HCT116 (cell line): ENCODE results near the gene INSL3. TPM values are rescaled to one million over a fixed set of nuclear protein-coding genes. Genes with fewer than 3 reads are reported as not detected.

Source experiments
- ATAC-seq: fragments of 200-7000 bp; cut with Tn5 transposase; 2 replicates; pipeline ENCODE4 v1.9.1; 2020; ENCODE audit warnings: mild to moderate bottlenecking, moderate library complexity
- BruUV-seq: library from RNA; stranded (reverse); fragments of 400-500 nt; replicated peaks from 2 replicates; lab custom pipeline; 2021; lab: Mats Ljungman, UMichigan
- CTCF ChIA-PET: fragments of 300-600 bp; sonication (Branson Sonifier 250); formaldehyde crosslinking; loops from one replicate; lab custom pipeline; 2021; ENCODE audit warnings: antibody characterized with exemption; lab: Charles Lee
- POLR2A ChIA-PET: fragments of 300-600, 350-600 bp; sonication (Branson Sonifier 250); formaldehyde crosslinking; loops from one replicate; lab custom pipeline; 2021; ENCODE audit warnings: antibody characterized with exemption; lab: Charles Lee
- RAD21 ChIA-PET, 2 experiments: fragments of 300-600 bp; sonication (Branson Sonifier 250); formaldehyde crosslinking; loops; one replicate each; lab custom pipeline; 2023; ENCODE audit warnings: low total read pairs in 2 of 2; ENCODE audit not compliant: uncharacterized antibody in 2 of 2, unreplicated experiment in 2 of 2, low non-redundant PET in 1 of 2; lab: Charles Lee
- DNase-seq: peaks from one replicate; pipeline ENCODE4 v3.0.0-alpha.2; 2010; ENCODE audit warnings: low read depth, low spot score
- H2AFZ ChIP-seq: fragments of 200-600 bp; shearing (Covaris generic), sonication (generic); 2 replicates; pipeline ENCODE4 v1.6.1; 2017; ENCODE audit warnings: low read depth, mixed run types, mixed read lengths, antibody characterized with exemption, low read length; ENCODE audit not compliant: poor library complexity, severe bottlenecking
- H3K27ac ChIP-seq: 2 replicates; pipeline ENCODE4 v1.5.1; 2012; ENCODE audit warnings: low read depth, low read length
- H3K27me3 ChIP-seq: fragments of 200-600 bp; sonication (generic); 2 replicates; pipeline ENCODE4 v1.6.1; 2016; ENCODE audit warnings: mixed run types, low read length, mixed read lengths; ENCODE audit not compliant: insufficient read depth
- H3K36me3 ChIP-seq, 2 experiments: fragments of 200-500 bp in 1 of 2; fragments of 200-600 bp in 1 of 2; sonication (Bioruptor generic) in 1 of 2; sonication (generic) in 1 of 2; 2 replicates each; pipeline versions ENCODE4 v1.5.1 to v1.6.1; 2014 to 2016; ENCODE audit warnings: low read length in 2 of 2, inconsistent platforms in 1 of 2, mixed read lengths in 1 of 2, mixed run types in 1 of 2; ENCODE audit not compliant: insufficient read depth in 2 of 2, control insufficient read depth in 1 of 2
- H3K4me1 ChIP-seq, 2 experiments: fragments of 200-600 bp in 1 of 2; sonication (generic) in 1 of 2; 2 replicates each; pipeline versions ENCODE4 v1.5.1 to v1.6.1; 2012 to 2017; ENCODE audit warnings: low read length in 2 of 2, inconsistent platforms in 1 of 2, mild to moderate bottlenecking in 1 of 2, mixed read lengths in 1 of 2, mixed run types in 1 of 2, moderate library complexity in 1 of 2; ENCODE audit not compliant: insufficient read depth in 2 of 2, control insufficient read depth in 1 of 2
- H3K4me2 ChIP-seq: fragments of 200-600 bp; sonication (generic); 2 replicates; pipeline ENCODE4 v1.6.1; 2017; ENCODE audit warnings: mixed run types, low read length, mixed read lengths
- H3K4me3 ChIP-seq, 2 experiments: fragments of 200-600 bp in 1 of 2; sonication (generic) in 1 of 2; replicated peaks in 1 of 2; 2 replicates each; pipeline ENCODE4 v1.5.1; 2011 to 2016; ENCODE audit warnings: low read length in 2 of 2, control low read depth in 1 of 2, low read depth in 1 of 2, mild to moderate bottlenecking in 1 of 2, mixed read lengths in 1 of 2, mixed run types in 1 of 2
- H3K79me2 ChIP-seq: fragments of 200-600 bp; sonication (generic); 2 replicates; pipeline ENCODE4 v1.6.1; 2017; ENCODE audit warnings: mild to moderate bottlenecking, mixed run types, low read length, moderate library complexity, mixed read lengths; ENCODE audit not compliant: insufficient read depth
- H3K9ac ChIP-seq: fragments of 200-600 bp; sonication (generic); 2 replicates; pipeline ENCODE4 v1.6.1; 2016; ENCODE audit warnings: low read length, mixed read lengths
- H3K9me2 ChIP-seq: fragments of 200-600 bp; sonication (generic), shearing (Covaris generic); 2 replicates; pipeline ENCODE4 v1.6.1; 2017; ENCODE audit warnings: mixed run types, mild to moderate bottlenecking, moderate library complexity; ENCODE audit not compliant: insufficient read depth
- H3K9me3 ChIP-seq, 2 experiments: fragments of 200-500 bp in 1 of 2; fragments of 200-600 bp in 1 of 2; sonication (Bioruptor generic) in 1 of 2; sonication (generic) in 1 of 2; 2 replicates each; pipeline ENCODE4 v1.6.1; 2014 to 2017; ENCODE audit warnings: low read length in 2 of 2, mixed read lengths in 2 of 2, inconsistent platforms in 1 of 2, low read depth in 1 of 2, mild to moderate bottlenecking in 1 of 2, mixed run types in 1 of 2, moderate library complexity in 1 of 2; ENCODE audit not compliant: control insufficient read depth in 1 of 2, insufficient read depth in 1 of 2
- H4K20me1 ChIP-seq: fragments of 200-600 bp; sonication (generic), shearing (Covaris generic); 2 replicates; pipeline ENCODE4 v1.6.1; 2017; ENCODE audit warnings: mixed run types, mild to moderate bottlenecking, moderate library complexity; ENCODE audit not compliant: insufficient read depth
- CBX3 ChIP-seq: IDR thresholded peaks from 2 replicates; pipeline ENCODE4 v1.6.1; 2012; ENCODE audit warnings: low read depth
- CEBPB ChIP-seq: IDR thresholded peaks from 2 replicates; pipeline ENCODE4 v1.6.1; 2012; ENCODE audit warnings: low read depth
- CTCF ChIP-seq, 3 experiments: fragments of 200-600 bp in 1 of 3; sonication (generic) in 1 of 3; IDR thresholded peaks in 2 of 3; conservative IDR thresholded peaks in 1 of 3; 2 replicates each; pipeline ENCODE4 v1.5.1; 2012 to 2017; ENCODE audit warnings: low read depth in 2 of 3, low read length in 2 of 3, antibody characterized with exemption in 1 of 3, borderline replicate concordance in 1 of 3, control low read depth in 1 of 3, mild to moderate bottlenecking in 1 of 3, mixed read lengths in 1 of 3, mixed run types in 1 of 3, moderate library complexity in 1 of 3; ENCODE audit not compliant: insufficient read depth in 1 of 3
- EGR1 ChIP-seq: IDR thresholded peaks from 2 replicates; pipeline ENCODE4 v1.6.1; 2012; ENCODE audit warnings: low read depth
- POLR2A ChIP-seq: IDR thresholded peaks from 2 replicates; pipeline ENCODE4 v1.7.0; 2011; ENCODE audit warnings: borderline replicate concordance; ENCODE audit not compliant: insufficient read depth, insufficient read length; ENCODE audit errors: extremely low read depth
- POLR2AphosphoS5 ChIP-seq: IDR thresholded peaks from 2 replicates; pipeline ENCODE4 v1.6.1; 2011; ENCODE audit warnings: mild to moderate bottlenecking, low read depth, low read length, moderate library complexity
- SIN3A ChIP-seq: IDR thresholded peaks from 2 replicates; pipeline ENCODE4 v1.6.1; 2012; ENCODE audit warnings: low read depth
- TCF7L2 ChIP-seq: IDR thresholded peaks from 2 replicates; pipeline ENCODE4 v1.7.0; 2011; ENCODE audit warnings: borderline replicate concordance, inconsistent platforms; ENCODE audit not compliant: insufficient read depth, insufficient read length; ENCODE audit errors: extremely low read depth
- YY1 ChIP-seq: IDR thresholded peaks from 2 replicates; pipeline ENCODE4 v1.6.1; 2011; ENCODE audit warnings: low read length, low read depth, moderate library complexity, mild to moderate bottlenecking; ENCODE audit not compliant: insufficient replicate concordance; ENCODE audit errors: extremely low read depth
- intact Hi-C: fragments of 100-400 bp; cut with micrococcal nuclease; formaldehyde crosslinking; loops from 2 replicates; pipeline ENCODE4 v1.10.0; 2022
- total RNA-seq: library from RNA; stranded (reverse); gene quantifications from one replicate; pipeline ENCODE4 v1.2.1, GENCODE V29; 2021; ENCODE audit not compliant: unreplicated experiment

INSL3 gene
- total RNA-seq, 1 experiment from 2014 or later = 0.96 TPM

GRCh38 chr19:17834350-17835181, 13.2 kb upstream of the INSL3 start:
- ChIA-PET CTCF (no interaction called here), RAD21 (no interaction called here), POLR2A (no interaction called here)
- no peaks in the 10 kb centered on the region for H3K9me3 ChIP-seq
- BruUV-seq = no TSS peak
- no peak overlapping the region for H3K4me2 ChIP-seq
- DNase-seq (no peak), ATAC-seq (no peak)
- no peaks in the 10 kb centered on the region for H3K9me2 ChIP-seq
- H4K20me1 ChIP-seq = no peaks in the 10 kb centered on the region
- no peak overlapping the region for H2AFZ ChIP-seq
- H3K79me2 ChIP-seq = no peaks in the 10 kb centered on the region
- no peaks in the 10 kb centered on the region for H3K27me3 ChIP-seq
- peaks cover 12 to 33% of the 10 kb centered on the region in 2 experiments for H3K4me1 ChIP-seq
- H3K4me3 ChIP-seq = no peak overlapping the region
- no peaks in the 10 kb centered on the region for H3K36me3 ChIP-seq
- intact Hi-C loops = no loop called here
- H3K27ac ChIP-seq = no peak overlapping the region
- H3K9ac ChIP-seq = no peak overlapping the region
- TF ChIP-seq CTCF (IDR thresholded peaks at IDR 0.05 in 2 of 3, conservative IDR thresholded peaks at IDR 0.05 in 1 of 3; ENCODE audit: borderline replicate concordance in 1 of 3, insufficient read depth in 1 of 3, low read depth in 2 of 3, low read length in 2 of 3) = peak in 2 of 3 experiments; percentile 26 to 35; a peak in 3 of 6 replicates
- no peak for TF ChIP-seq EGR1
- TF ChIP-seq SIN3A = no peak

GRCh38 chr19:17832443-17833208, 11.3 kb upstream of the INSL3 start:
- DNase-seq (no peak), ATAC-seq (no peak)
- Histone ChIP-seq H3K9me2 (no peaks in the 10 kb centered on the region), H3K9me3 (no peaks in the 10 kb centered on the region), H3K27me3 (no peaks in the 10 kb centered on the region), H3K79me2 (no peaks in the 10 kb centered on the region), H3K4me2 (no peak overlapping the region), H3K4me3 (no peak overlapping the region), H3K36me3 (no peaks in the 10 kb centered on the region), H3K27ac (no peak overlapping the region), H3K9ac (no peak overlapping the region), H4K20me1 (no peaks in the 10 kb centered on the region), H2AFZ (no peak overlapping the region), H3K4me1 (peaks cover 15 to 37% of the 10 kb centered on the region in 2 experiments)
- ChIA-PET RAD21 (no interaction called here), POLR2A (no interaction called here), CTCF (no interaction called here)
- no TSS peak for BruUV-seq
- intact Hi-C loops = no loop called here
- TF ChIP-seq TCF7L2 (no peak), CEBPB (no peak), CBX3 (no peak), YY1 (no peak), SIN3A (no peak), POLR2A (no peak), POLR2AphosphoS5 (no peak)
